Effector CD4-positive, alpha-beta T cell (primary cell): Measurements from ENCODE around the gene SHBG.
A peak's percentile ranks its signal among the peaks of the same experiment; 100 is the strongest.
"Not testable (repeated sequence)": the region's sequence is repeated elsewhere in the genome, so short reads cannot be mapped to it uniquely, and the experiment has no call there.

Experiments
- DNase-seq: peaks from one replicate; pipeline ENCODE4 v3.0.0-alpha.2; 2020

SHBG gene

GRCh38 chr17:7612294-7612640 is 17.7 kb upstream of the SHBG start:
- no peak for DNase-seq

DNA sequence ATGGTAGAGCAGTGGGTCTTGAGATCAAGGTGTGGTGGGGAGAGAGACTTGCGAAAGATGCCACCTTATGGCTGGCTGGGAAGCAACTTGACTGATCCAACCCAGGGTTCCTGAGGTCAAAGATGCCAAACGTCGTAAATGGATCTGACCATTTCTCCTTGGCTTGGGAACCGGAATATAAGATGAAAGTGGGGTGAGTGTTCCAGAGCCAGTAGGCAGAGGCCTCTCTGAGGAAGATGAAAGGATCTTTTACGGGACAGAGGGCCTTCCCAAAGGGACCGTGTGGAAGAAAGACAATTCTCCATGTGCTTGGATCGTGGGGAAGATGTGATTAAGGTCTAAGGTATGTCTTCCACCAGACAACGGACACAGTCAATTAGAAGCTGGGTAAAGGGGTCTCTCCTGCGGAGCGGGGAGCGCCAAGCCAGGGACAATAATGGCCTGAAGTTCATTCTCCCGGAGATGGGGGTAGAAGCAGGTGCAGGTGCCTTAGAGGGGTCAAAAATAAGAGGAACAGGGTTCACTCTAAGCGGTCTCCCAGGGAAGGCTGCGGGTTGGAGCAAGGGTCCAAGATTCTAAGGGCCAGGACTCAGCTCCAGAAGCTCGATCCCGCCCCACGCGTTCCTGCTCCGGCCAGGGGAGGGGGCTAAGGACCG is 16.0 kb upstream of the SHBG start:
- DNase-seq: no peak

- DNase-seq: peak; percentile 96
These were observed 15.3 kb upstream of the SHBG start, which contains the start of gene FXR2 for GRCh38 chr17:7614425-7615264. TSS of gene FXR2 (minus strand) at chr17:7614897. CDS start at chr17:7614532, 365 bp downstream.

DNA sequence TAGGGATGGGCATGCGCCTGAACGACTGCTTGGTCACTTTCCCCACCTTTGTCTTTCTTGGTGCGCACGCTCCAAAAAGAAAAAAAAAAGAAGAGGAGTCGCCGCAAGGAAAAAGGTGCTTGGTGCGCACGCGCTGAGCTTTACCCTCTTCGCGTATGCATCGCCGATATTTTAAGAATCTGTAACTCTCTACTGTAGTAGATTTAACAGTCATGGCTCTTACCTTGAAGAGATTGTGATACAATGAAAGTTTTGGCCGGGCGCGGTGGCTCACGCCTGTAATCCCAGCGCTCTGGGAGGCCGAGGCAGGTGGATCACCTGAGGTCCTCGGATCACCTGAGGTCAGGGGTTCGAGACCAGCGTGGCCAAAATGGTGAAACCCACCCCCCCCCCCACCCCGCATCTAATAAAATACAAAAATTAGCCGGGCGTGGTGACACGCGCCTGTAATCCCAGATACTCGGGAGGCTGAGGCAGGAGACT is 14.6 kb upstream of the SHBG start:
- no peak for DNase-seq

DNA sequence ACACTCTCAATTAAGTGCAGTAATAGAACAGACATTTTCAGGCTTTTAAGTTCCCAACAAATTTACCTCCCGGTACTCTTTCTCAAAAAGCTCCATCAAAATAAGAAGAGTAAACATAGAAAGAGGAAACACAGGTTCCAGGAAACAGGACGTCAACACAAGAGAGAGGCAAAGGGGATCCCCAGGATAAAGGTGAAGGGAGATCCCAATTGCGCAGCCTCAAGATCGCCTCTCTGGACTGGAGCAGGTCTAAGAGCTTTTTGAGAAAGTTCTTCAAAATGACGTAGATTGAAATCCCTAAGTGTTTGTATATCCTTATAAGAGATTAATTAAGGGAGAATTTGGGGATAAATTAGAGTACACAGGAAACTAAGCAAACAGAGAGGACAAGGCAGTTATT is 11.3 kb upstream of the SHBG start:
- DNase-seq: no peak

GRCh38 chr17:7620835-7621234 is 9.1 kb upstream of the SHBG start:
- DNase-seq: no peak

GRCh38 chr17:7623661-7624060 is 6.3 kb upstream of the SHBG start:
- no peak for DNase-seq

- DNase-seq: not testable (repeated sequence)
These were observed 4.2 kb upstream of the SHBG start for GRCh38 chr17:7625749-7626148.

GRCh38 chr17:7626307-7626706 is 3.6 kb upstream of the SHBG start:
- DNase-seq: no peak

- DNase-seq: no peak
These were observed 3.0 kb upstream of the SHBG start for GRCh38 chr17:7626956-7627249.

DNA sequence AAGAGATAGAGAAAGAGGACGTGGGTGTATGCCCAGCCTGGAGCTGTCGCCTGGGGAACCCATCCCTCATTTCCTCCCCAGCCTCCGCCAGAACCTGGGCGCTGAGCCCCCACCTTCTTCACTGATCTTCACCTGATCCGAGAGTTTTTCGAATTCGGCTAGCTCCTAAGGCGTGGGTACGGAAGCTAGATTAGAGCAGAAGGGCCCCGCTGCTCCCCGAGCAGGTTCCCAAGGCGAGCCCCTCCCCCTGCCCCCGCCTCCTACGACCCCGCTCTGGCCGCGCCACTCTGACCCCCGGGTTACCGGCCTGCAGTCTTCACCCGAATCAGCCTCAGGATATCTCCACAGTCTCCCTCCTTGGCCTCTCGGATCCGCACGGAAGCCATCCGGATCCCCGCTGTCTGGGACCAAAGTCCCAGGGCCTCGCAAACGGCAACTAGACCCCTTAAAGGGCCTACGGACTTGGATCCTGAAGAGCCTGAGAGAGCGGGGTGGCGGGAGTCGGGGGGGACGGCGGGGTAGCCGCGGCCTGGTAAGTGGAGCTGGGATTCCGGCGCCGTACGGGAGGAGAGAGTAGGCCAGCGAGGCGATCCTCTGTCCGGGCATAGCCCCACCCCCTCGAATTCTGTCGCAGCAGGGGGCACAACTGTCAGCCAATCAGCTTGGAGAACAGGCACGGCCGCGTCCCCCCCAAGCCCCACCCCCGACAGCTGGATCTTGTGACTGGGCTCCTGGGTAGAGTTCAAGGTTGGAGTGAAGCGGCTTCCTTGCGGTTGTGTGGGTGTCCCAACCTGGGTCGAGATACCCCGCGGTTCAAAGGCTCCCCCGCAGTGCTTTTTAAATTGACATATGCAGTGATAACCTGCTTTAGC is 2.4 kb upstream of the SHBG start, which contains the start of gene SAT2:
TSS of gene SAT2 (minus strand) at position 572 of the 872 bp plus-strand sequence. CDS start at position 386, 186 bp downstream.
- DNase-seq: peak; percentile 79

DNA sequence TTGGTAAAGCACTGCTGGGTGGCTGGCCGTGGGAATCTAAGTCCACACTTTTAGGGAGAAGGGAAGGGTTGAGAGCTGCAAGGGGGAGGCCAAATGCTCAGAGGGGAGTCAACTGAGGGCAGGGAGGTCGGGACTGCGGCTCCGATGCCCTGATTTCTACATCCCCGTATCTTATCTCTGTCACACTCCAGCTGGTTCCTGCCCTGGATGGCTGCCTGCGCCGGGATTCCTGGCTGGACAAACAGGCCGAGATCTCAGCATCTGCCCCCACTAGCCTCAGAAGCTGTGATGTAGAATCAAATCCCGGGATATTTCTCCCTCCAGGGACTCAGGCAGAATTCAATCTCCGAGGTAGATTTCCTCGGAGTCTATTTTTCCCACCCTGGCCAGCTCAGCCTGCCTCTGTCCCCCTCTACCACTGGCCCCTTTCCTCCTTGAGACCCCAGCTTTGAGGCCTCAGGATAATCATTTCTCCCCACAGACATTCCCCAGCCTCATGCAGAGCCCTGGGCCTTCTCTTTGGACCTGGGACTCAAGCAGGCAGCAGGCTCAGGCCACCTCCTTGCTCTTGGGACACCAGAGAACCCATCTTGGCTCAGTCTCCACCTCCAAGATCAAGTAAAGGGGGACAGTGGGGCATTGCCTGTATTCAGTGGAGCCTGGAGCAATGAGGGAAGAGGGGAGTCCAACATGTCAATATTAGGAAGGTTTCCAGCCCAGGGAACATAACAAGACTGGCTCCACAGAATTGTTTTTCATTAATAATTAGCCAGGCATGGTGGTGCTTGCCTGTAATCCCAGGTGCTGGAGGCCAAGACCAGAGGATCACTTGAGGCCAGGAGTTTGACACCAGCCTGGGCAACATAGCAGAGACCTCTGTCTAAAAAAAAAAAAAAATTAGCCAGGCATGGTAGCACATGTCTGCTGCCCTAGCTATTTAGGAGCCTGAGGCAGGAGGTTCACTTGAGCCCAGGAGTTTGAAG is 1.8 kb downstream of the SHBG start:
- no peak for DNase-seq

GRCh38 chr17:7632492-7632894 is 2.6 kb downstream of the SHBG start:
- DNase-seq: no peak

DNA sequence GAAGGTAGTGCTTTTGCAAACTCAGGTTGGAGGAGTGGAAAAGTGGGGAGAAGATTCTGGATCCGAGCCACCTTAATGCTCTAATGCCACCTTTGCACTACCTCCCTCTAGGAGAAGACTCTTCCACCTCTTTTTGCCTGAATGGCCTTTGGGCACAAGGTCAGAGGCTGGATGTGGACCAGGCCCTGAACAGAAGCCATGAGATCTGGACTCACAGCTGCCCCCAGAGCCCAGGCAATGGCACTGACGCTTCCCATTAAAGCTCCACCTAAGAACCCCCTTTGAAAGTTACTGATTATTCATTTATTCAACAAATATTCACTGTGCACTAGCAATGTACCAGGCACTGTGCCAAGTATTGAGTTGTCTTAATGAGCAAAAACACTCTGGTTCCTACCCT is 3.2 kb downstream of the SHBG start:
- DNase-seq: no peak

- DNase-seq: no peak
These were observed 4.4 kb downstream of the SHBG start for GRCh38 chr17:7634384-7634783.

DNA sequence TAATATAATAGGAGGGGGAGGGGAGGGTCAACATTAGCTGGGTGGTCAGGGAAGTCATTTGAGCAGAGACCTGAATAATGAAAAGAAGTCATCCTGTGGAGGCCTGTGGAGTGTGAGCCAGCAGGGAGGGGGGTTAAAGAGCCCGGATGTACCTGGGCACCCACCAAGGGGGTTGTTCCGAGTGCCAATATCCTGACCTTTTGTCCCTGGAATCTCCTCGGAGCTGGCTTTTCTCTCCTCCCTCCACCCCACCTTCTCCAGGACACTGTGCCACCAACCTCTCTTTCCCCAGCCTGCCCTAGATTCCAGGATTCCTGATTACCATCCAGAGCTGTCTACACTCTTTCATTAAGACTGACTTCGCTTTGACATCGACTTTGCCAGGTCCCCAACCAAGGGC is 6.2 kb downstream of the SHBG start:
- no peak for DNase-seq

DNA sequence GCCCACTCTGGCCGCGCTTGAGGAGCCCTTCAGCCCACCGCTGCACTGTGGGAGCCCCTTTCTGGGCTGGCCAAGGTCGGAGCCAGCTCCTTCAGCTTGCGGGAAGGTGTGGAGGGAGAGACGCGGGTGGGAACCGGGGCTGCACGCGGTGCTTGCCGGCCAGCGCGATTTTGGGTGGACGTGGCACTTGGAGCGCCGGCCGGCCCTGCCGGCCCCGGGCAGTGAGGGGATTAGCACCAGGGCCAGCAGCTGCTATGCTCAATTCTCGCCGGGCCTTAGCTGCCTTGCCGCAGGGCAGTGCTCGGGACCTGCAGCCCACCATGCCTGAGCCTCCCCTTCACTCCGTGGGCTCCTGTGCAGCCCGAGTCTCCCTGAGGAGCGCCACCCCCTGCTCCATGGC is 10.8 kb downstream of the SHBG start:
- no peak for DNase-seq

DNA sequence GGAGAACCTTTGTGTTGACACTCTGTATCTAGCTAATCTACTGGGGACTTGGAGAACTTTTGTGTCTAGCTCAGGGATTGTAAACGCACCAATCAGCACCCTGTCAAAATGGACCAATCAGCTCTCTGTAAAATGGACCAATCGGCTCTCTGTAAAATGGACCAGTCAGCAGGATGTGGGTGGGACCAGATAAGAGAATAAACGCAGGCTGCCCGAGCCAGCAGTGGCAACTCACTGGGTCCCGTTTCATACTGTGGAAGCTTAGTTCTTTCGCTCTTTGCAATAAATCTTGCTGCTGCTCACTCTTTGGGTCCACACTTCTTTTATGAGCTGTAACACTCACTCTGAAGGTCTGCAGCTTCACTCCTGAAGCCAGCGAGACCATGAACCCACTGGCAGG is 11.7 kb downstream of the SHBG start:
- DNase-seq: not testable (repeated sequence)

- no peak for DNase-seq
These were observed 14.8 kb downstream of the SHBG start for GRCh38 chr17:7644775-7645174.

DNA sequence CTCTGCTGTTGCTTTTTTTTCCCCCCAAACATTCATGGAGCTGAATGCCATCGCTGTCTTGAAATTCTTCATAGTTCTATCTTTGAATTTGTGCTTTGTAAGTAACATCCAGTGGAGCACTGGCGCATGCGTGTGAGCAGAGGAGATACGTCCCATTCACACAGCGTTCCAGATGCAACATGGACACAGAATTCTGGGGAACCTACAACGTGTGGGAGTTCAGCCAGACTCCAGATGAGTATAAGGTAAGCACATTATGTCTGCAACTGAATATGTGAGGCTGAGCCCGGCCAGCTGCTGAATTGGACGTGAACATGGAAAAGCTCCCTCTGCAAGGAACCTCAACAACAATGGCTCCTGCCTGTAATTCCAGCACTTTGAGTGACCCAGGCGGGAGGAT is 16.5 kb downstream of the SHBG start:
- DNase-seq: no peak

GRCh38 chr17:7647018-7647417 is 17.1 kb downstream of the SHBG start:
- no peak for DNase-seq

DNA sequence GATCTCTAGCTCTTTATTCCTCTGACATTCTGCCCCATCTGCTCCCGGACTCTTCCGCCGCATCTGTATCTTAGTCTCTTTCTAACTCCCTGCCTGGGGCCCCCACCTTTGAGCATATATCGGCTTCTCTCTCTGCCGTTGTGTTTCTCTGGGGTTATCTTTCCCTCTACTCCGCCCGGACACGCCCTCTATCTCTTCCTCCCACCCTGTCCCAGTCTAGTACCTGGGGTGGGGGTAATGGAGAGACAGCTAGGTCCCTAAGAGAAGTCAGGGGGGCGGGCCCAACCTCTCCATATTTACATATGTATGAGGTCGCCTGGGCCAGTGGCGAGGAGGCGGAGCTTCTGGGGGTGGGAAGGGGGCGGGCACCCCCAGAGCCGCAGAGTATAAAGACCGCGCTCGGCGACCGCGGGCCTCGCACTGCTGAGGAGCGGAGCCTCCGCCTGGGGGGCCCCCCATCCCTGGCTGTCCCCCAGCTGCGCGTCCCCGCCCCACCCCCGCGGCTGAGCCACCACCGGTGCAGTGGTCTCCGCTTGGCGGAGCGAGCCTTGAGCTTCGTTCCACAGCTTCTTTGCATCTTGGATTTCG is 20.7 kb downstream of the SHBG start, which contains the start of gene ATP1B2:
TSS of gene ATP1B2 (plus strand) at position 418 of the 588 bp plus-strand sequence. CDS start 593 bp downstream, outside the sequence.
- DNase-seq: peak; percentile 71
